22Rv1 (cell line): ENCODE results near the gene JAM2.

ENCODE experiments used
- ZFX ChIP-seq: fragments of 450-650 bp; IDR thresholded peaks from 2 replicates; pipeline ENCODE4 v1.6.1; 2017; ENCODE audit warnings: antibody characterized with exemption, borderline replicate concordance
- TF ChIP-seq, protein P1 (sequence below): fragments of 450-650 bp; IDR thresholded peaks from 2 replicates; pipeline ENCODE4 v1.5.1; 2017; ENCODE audit warnings: mild to moderate bottlenecking

DNA sequence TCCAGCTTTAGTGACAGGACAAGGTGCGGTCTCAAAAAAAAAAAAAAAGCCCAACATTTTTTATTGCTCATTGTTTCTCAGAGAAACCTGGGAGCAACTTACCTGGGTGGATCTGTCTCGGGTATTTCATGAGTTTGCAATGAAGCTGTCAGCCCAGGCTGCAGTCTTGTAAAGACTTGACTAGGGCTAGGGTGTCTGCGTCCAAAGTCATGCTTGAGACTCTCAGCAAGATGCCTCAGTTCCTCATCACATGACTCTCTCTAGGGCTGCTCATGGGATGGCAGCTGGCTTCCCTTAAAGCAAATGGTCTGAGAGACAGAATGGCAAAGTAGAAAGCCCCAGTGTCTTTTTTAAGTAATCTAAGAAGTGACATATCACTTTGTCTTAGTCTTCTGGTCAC is 103.8 kb downstream of the JAM2 start:
- TF ChIP-seq, protein P1, sequence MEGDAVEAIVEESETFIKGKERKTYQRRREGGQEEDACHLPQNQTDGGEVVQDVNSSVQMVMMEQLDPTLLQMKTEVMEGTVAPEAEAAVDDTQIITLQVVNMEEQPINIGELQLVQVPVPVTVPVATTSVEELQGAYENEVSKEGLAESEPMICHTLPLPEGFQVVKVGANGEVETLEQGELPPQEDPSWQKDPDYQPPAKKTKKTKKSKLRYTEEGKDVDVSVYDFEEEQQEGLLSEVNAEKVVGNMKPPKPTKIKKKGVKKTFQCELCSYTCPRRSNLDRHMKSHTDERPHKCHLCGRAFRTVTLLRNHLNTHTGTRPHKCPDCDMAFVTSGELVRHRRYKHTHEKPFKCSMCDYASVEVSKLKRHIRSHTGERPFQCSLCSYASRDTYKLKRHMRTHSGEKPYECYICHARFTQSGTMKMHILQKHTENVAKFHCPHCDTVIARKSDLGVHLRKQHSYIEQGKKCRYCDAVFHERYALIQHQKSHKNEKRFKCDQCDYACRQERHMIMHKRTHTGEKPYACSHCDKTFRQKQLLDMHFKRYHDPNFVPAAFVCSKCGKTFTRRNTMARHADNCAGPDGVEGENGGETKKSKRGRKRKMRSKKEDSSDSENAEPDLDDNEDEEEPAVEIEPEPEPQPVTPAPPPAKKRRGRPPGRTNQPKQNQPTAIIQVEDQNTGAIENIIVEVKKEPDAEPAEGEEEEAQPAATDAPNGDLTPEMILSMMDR, result no peak
- no peak for TF ChIP-seq ZFX
